Cardiac muscle cell (in vitro differentiated cells and primary cell): Measurements from ENCODE around the gene ELF5. TPM values are rescaled to one million over a fixed set of nuclear protein-coding genes. Genes with fewer than 3 reads are reported as not detected.

Experiments used
- DNase-seq, 2 donors: peaks; one replicate each; pipeline versions ENCODE4 v3.0.0 to v3.0.0-alpha.2; 2010 to 2017; ENCODE audit warnings: low read depth in 1 of 2, low spot score in 1 of 2
- H3K27ac ChIP-seq: fragments of 200-600 bp; sonication (generic); 2 replicates; pipeline ENCODE4 v1.5.1; 2016
- H3K27me3 ChIP-seq: fragments of 200-600 bp; sonication (generic); 2 replicates; pipeline ENCODE4 v1.6.0; 2016; ENCODE audit warnings: control low read depth
- H3K36me3 ChIP-seq: fragments of 200-600 bp; sonication (generic); 2 replicates; pipeline ENCODE4 v1.5.1; 2016; ENCODE audit warnings: control low read depth
- H3K4me1 ChIP-seq: fragments of 200-600 bp; sonication (generic); 2 replicates; pipeline ENCODE4 v1.8.1; 2017; ENCODE audit warnings: low read depth, mild to moderate bottlenecking, mixed run types
- H3K4me3 ChIP-seq: fragments of 200-600 bp; sonication (generic); 2 replicates; pipeline ENCODE4 v1.5.1; 2016; ENCODE audit warnings: mild to moderate bottlenecking
- H3K9me3 ChIP-seq: fragments of 200-600 bp; sonication (generic); 2 replicates; pipeline ENCODE4 v1.5.1; 2017; ENCODE audit warnings: low read depth, mild to moderate bottlenecking, control low read depth
- polyA plus RNA-seq: library from polyadenylated mRNA; unstranded; fragments of >200 nt; fragmentation: Nextera tagmentation; extraction: Ambion mirVana; gene quantifications from 2 replicates; pipeline ENCODE4 v1.2.1, GENCODE V29; 2016
- total RNA-seq: library from RNA; depleted of rRNA; stranded (reverse); fragments of >200 nt; gene quantifications from 2 replicates; pipeline ENCODE4 v1.2.3, GENCODE V29; 2016
- TF ChIP-seq, protein P1 (sequence below): IDR thresholded peaks from 2 replicates; pipeline ENCODE4 v1.5.1; 2012; ENCODE audit warnings: low read depth, mild to moderate bottlenecking, low read length

The ELF5 gene
- total RNA-seq (not detected in 2 replicates), polyA plus RNA-seq (not detected in 2 replicates)

DNA sequence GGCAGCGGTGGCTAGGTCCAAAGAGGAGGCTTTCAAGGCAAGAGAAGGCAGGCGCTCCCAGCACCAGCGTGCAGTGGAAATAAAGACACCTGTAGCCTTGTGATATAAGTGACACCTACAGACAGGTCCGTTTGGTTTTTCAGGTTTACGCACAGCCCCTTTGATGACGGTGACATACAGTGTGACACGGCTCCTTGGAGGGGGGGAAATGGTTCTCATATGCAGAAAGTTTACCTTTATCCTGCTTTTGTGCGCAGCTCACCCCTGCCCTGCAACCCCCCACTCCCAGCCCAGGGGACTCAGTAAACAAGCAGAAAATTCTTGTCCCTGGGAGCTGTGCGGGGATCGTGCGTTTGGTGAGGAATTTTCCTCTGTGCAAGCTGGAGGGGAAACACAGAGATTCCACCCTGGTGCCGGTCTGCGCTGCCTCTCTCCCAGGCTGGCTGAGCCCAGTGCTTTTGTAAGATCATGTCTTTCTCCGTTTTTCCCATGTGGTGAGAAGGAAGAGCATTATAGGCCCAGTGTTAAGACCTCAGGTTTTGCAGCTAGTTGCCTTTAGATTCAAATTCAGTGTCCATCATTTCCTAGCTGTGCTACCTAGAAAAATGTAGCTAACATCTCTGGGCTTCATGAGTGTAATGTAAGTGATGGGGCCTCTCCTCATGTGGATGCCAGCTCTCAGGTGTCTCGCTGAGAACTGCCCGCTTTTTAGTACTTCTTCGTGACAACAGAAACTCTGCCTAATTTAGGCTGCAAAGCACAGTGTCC, at the start of gene ELF5:
TSS of gene ELF5 (minus strand) at position 113 of the 768 bp plus-strand sequence. CDS start 8,045 bp downstream, outside the sequence.
- Histone ChIP-seq H3K9me3 (no peaks in the 10 kb centered on the region), H3K27me3 (no peaks in the 10 kb centered on the region), H3K27ac (no peak within 1 kb of the TSS), H3K4me3 (no peak within 1 kb of the TSS), H3K4me1 (no peaks in the 10 kb centered on the region), H3K36me3 (no peaks in the 10 kb centered on the region)
- TF ChIP-seq, protein P1, sequence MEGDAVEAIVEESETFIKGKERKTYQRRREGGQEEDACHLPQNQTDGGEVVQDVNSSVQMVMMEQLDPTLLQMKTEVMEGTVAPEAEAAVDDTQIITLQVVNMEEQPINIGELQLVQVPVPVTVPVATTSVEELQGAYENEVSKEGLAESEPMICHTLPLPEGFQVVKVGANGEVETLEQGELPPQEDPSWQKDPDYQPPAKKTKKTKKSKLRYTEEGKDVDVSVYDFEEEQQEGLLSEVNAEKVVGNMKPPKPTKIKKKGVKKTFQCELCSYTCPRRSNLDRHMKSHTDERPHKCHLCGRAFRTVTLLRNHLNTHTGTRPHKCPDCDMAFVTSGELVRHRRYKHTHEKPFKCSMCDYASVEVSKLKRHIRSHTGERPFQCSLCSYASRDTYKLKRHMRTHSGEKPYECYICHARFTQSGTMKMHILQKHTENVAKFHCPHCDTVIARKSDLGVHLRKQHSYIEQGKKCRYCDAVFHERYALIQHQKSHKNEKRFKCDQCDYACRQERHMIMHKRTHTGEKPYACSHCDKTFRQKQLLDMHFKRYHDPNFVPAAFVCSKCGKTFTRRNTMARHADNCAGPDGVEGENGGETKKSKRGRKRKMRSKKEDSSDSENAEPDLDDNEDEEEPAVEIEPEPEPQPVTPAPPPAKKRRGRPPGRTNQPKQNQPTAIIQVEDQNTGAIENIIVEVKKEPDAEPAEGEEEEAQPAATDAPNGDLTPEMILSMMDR: no peak
- DNase-seq: no peak

DNA sequence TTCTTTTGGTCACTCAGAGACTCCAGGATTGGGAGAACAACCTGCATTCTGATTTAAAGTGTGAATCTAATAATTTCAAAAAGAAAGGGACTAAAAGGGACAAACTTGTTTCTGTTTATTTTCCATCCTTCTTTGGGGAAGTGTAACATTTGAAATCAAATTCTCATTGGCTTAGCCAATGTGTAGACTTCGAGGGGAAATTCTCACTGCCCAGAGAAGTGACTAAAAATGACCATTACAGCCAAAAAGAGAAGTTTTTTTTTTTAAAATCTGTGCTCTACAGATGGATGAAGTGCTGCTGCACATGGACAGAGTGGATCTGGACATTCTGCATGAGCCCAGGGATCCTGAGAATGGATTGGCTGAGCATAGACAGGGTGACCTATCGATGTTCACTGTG, 49.4 kb upstream of the ELF5 start:
- Histone ChIP-seq H3K36me3 (no peaks in the 10 kb centered on the region), H3K27me3 (no peaks in the 10 kb centered on the region), H3K4me1 (no peaks in the 10 kb centered on the region), H3K4me3 (no peak overlapping the region), H3K27ac (no peak overlapping the region), H3K9me3 (no peaks in the 10 kb centered on the region)
- TF ChIP-seq, protein P1: no peak
- DNase-seq: no peak

DNA sequence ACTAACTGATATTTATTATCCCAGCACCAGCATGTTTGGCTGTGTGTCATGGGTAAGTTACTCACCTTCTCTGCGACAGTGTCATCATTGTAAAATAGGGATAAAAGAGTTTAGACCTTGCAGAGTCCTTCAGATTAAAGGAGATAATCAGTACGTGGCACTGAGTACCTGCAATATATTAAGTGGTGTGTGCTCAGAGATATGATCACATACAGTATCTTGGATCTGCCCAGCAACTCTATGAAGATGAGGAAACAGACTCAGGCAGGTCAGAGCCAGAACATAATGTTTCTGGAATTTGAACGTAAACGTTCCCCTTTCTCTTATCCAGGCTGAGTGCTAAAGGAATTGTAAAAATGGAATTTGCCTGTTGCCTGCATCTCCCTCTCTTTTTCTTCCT, 46.9 kb upstream of the ELF5 start:
- no peaks in the 10 kb centered on the region for H3K36me3 ChIP-seq
- TF ChIP-seq, protein P1: no peak
- DNase-seq: no peak
- H3K4me1 ChIP-seq: no peaks in the 10 kb centered on the region
- no peaks in the 10 kb centered on the region for H3K27me3 ChIP-seq
- no peak overlapping the region for H3K27ac ChIP-seq
- H3K9me3 ChIP-seq: no peaks in the 10 kb centered on the region
- no peak overlapping the region for H3K4me3 ChIP-seq

DNA sequence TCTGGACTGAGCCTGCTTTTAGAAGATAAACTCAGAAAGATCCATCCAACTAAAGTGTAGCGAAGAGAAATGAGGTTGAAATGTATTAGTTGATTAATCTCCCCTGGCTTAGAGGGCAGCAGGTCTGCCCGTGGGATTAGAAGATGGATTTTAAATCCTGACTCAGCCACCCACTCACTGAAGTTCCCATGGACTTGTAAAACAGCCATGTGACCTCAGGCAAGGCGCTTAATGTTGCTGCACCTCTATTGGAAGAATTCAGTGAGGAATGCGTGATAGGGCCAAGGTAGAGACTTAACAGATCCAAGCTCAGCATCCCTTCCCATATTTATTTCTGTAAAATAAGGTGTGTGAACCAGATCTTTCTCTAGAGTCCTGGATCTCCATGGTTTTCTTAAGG, 45.1 kb upstream of the ELF5 start:
- Histone ChIP-seq H3K9me3 (no peaks in the 10 kb centered on the region), H3K4me1 (no peaks in the 10 kb centered on the region), H3K27me3 (no peaks in the 10 kb centered on the region), H3K36me3 (no peaks in the 10 kb centered on the region), H3K4me3 (no peak overlapping the region), H3K27ac (no peak overlapping the region)
- TF ChIP-seq, protein P1: no peak
- no peak for DNase-seq

DNA sequence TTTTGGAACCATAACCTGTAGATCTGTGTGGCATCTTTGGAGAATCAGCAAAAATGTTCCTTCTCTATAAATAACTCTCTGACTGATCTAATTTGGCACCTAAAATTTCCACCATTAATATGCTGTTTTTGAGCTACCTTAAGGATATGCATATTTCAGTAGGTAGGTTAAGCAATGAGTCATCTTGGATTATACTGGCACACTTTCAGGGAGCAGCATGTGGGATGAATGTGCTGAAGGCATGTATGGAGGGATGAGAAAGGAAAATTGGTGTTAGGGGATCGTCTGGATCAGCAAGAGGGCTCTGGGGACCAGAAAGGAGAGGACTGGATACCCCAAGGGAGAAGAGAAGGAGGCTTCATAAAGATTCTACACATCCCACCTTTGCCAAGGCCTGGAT, 44.6 kb upstream of the ELF5 start:
- no peaks in the 10 kb centered on the region for H3K27me3 ChIP-seq
- no peaks in the 10 kb centered on the region for H3K4me1 ChIP-seq
- H3K27ac ChIP-seq: no peak overlapping the region
- H3K4me3 ChIP-seq: no peak overlapping the region
- TF ChIP-seq, protein P1: no peak
- H3K9me3 ChIP-seq: no peaks in the 10 kb centered on the region
- no peaks in the 10 kb centered on the region for H3K36me3 ChIP-seq
- no peak for DNase-seq
